Urothelium cell line (cell line): ENCODE data around the gene LAMA4.
"Not testable (repeated sequence)": the region's sequence is repeated elsewhere in the genome, so short reads cannot be mapped to it uniquely, and the experiment has no call there.

ENCODE experiments used
- DNase-seq: peaks from one replicate; pipeline ENCODE4 v3.0.0; 2011; ENCODE audit warnings: low spot score, mixed read lengths
- FAIRE-seq: peaks from 2 replicates; lab custom pipeline; 2011; peaks lifted over from hg19 to GRCh38; lab: Jason Lieb, UNC

The LAMA4 gene

GRCh38 chr6:112215488-112216284, 38.7 kb downstream of the LAMA4 start:
- no peak for FAIRE-seq
- DNase-seq = no peak

DNA sequence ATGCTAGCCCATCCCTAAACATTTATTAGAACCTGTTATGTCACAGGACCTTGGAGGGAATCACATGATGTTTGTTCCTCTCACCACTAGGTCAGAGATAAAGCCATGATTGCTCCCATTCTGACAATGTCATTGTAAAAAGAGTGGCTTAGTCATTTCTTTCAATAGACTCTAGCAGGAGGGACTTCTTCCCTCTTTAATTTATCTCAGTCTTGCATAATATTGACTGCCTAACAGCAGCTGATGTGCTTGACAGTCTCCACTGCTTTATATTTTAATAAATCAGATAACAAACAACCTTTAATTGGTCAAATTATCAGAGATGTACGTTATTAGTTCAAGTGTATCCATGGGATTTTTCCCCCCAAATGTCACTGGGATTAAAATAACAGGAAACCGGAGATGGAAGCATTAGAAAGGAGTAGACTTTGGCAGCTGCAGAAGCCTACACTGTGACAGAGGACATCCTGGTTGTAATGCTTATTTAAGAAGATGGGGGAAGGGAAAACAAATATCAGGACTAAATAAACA, 39.6 kb downstream of the LAMA4 start:
- DNase-seq (no peak), FAIRE-seq (no peak)

- no peak for DNase-seq
- no peak for FAIRE-seq
These were observed 43.5 kb downstream of the LAMA4 start for GRCh38 chr6:112210852-112211251.

DNA sequence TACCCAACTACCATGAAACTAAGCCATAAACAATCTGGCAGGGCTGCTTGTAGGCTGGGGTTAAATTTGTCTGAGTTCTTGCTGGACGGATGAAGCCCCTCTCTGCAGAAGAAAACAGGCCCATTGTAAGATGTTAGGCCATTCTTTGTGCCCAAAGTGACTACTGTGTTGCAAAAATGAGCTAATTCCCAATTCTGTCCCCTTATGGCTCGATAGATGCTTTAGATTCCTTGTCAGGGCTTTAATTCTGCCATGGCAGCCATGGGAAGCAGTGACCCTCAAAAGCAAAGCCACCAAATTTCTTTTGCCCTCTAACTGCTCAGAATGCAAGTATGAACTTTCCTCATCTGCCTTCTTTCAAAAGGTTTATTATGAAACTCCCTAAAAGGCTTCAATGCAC, 45.2 kb downstream of the LAMA4 start:
- DNase-seq (no peak), FAIRE-seq (no peak)

- FAIRE-seq = no peak
- DNase-seq = no peak
These were observed 46.6 kb downstream of the LAMA4 start for GRCh38 chr6:112207776-112208175.

- no peak for DNase-seq
- no peak for FAIRE-seq
These were observed 47.2 kb downstream of the LAMA4 start for GRCh38 chr6:112207131-112207530.

- FAIRE-seq = no peak
- DNase-seq = no peak
These were observed 48.3 kb downstream of the LAMA4 start for GRCh38 chr6:112206110-112206458.

DNA sequence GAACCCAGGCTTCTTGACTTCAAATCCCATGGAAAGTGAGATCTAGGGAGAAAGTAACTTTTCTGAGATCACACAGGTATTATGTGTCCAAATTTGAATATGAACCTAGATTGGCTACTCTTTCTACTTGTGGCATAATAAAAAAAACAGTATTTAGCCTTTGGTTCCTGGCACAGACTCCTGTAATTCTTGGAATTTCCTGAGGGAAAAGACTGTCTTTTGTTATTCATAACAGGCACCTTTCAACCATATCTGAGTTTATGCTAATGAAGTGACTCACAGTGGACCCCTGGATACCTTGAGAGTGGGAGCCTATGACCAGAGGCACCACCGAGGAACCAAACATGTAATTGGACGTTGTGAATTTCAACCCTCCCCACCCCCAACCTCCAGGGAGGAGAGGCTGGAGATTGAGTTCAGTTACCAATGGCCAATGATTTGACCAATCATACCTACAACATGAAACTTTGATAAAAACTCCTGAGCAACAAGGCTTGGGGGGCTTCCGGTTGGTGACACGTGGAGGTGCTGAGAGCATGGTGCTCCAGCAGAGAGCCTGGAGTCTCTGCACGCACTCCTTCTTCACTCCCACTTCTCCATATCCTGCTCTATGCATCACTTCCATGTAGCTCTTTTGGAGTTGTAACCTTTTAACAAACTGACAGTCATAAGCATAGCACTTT, 48.8 kb downstream of the LAMA4 start:
- no peak for DNase-seq
- FAIRE-seq = no peak

DNA sequence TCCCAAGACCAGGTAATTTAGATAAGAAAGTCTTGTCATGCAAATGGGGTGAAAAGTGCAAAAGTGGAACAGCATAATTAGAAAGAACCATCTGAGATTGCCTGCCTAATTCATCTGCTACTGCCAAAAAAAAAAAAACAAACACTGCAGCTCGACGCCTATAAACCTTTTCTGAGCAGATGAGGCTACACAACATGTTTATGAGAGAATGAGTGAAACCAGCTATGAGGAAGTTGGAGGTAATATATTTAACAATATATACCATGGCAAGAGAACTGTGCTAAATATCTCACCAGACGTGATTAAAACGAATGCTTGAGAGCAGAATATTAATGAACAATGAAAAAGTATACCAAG, 50.0 kb downstream of the LAMA4 start:
- DNase-seq (no peak), FAIRE-seq (no peak)

- DNase-seq (no peak), FAIRE-seq (no peak)
These were observed 50.6 kb downstream of the LAMA4 start for GRCh38 chr6:112203577-112204349.

- DNase-seq = no peak
- FAIRE-seq = no peak
These were observed 51.6 kb downstream of the LAMA4 start for GRCh38 chr6:112202639-112203341.

- FAIRE-seq, DNase-seq: not testable (repeated sequence)
These were observed 54.0 kb downstream of the LAMA4 start for GRCh38 chr6:112200185-112200914.

GRCh38 chr6:112199001-112199403, 55.4 kb downstream of the LAMA4 start:
- FAIRE-seq (no peak), DNase-seq (no peak)

DNA sequence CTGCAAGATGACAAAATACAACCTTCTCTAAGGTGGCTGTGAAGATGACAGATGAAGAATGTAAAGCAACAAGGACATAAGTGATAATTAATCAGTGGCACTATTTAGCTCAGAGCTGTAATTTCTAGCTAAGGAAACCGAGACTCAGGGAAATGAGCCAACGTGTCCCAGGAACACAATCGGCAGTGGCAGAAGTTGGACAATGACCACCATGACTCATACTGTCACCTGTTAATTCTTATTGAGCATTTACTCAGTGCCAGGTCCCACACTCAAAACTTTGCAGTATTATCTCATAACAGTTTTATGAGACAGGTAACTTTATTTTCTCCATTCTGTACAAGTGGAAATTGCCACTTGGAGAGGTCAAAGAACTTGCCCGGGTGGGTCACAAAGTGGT, 55.8 kb downstream of the LAMA4 start:
- FAIRE-seq = no peak
- DNase-seq = no peak

DNA sequence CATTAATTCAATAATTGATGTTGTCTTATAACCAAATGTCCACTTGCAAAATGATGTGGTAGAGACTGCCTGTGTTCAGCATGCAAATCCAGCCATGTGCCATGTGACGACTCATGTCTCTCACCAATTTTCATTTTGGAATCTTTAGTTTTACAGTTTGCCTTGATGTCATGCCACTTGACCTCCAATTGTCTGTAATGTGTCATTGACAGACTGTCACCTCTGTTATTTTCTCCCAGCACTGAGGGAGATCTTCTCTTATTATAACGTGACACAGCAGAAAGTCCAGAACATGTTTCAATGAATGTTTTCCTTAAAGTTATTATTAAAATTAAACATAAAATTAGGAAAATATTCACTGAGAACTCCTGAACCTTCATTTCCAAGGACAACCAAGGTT, 56.7 kb downstream of the LAMA4 start:
- FAIRE-seq = no peak

GRCh38 chr6:112196306-112196705, 58.1 kb downstream of the LAMA4 start:
- FAIRE-seq (no peak), DNase-seq (no peak)

More for the DNA sequence above, 56.7 kb downstream of the LAMA4 start:
- no peak for DNase-seq

GRCh38 chr6:112195166-112195565, 59.2 kb downstream of the LAMA4 start:
- FAIRE-seq = no peak

DNA sequence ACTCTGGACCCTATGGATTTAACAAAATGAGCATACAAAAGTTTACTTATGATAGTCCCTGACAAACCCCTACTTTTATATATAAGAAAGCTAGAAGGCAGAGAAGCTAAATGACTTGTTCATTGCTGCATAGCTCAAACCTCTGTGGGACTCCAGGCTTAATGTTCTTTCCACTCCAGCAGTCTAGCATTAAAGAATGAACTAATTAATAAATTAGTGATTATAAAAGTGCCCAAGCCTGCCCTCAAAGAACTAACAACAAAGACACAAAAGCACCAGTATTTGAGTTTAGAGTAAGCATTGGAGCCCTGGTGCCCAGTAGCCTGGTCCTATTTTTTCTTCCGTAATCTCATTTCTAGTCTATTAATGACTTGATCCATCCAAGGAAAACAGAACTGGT, 59.9 kb downstream of the LAMA4 start:
- no peak for FAIRE-seq
- DNase-seq = no peak

More at GRCh38 chr6:112195166-112195565, 59.2 kb downstream of the LAMA4 start:
- DNase-seq = no peak

GRCh38 chr6:112193535-112194051, 60.8 kb downstream of the LAMA4 start:
- FAIRE-seq (no peak), DNase-seq (no peak)

DNA sequence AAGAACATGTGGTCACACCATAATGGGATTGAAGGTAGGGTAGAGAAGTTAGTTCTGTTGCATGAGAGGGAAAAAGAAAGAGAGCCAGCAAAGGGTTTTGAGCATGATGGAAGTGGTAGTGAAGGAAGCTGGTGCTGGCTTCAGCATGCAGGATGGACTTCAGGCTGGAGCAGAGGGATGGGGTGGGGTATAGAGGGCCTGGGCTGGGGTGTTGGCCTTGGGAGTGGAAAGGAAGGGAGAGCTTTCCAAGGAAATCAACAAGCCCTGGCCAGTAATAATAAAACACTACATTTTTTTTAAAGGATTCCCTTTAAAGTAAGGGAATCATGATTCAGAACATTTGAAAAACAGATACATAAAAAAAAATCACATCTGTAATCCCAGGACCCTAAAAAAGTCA, 61.2 kb downstream of the LAMA4 start:
- no peak for DNase-seq
- no peak for FAIRE-seq
